ENCODE measurements around the gene HIGD1A. TPM values are rescaled to one million over a fixed set of nuclear protein-coding genes. Genes with fewer than 3 reads are reported as not detected.

HIGD1A gene
- total and polyA plus RNA-seq, 2 experiments from 2014 or later: 102 to 144 TPM

DNA sequence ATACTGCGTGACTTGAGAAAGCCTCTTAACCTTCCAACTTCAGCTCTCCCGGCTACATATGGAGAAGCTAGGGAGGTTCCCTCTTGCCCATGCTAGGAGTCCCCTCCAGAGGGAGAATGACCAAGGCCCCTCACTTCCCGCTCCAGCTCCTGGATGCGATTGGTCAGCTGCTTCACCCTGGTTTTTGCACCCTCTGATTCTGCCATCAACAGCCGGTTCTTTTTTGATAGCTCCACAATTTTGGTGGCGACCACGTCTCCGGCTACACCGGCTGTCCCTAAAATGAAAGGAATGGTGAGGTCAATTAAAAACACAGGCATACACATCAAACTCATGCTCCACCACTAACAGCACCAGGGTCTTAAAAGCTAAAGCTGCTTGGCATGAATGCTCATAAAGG lies 51.8 kb downstream of the HIGD1A start (continued):
- TF ChIP-seq, protein P1, sequence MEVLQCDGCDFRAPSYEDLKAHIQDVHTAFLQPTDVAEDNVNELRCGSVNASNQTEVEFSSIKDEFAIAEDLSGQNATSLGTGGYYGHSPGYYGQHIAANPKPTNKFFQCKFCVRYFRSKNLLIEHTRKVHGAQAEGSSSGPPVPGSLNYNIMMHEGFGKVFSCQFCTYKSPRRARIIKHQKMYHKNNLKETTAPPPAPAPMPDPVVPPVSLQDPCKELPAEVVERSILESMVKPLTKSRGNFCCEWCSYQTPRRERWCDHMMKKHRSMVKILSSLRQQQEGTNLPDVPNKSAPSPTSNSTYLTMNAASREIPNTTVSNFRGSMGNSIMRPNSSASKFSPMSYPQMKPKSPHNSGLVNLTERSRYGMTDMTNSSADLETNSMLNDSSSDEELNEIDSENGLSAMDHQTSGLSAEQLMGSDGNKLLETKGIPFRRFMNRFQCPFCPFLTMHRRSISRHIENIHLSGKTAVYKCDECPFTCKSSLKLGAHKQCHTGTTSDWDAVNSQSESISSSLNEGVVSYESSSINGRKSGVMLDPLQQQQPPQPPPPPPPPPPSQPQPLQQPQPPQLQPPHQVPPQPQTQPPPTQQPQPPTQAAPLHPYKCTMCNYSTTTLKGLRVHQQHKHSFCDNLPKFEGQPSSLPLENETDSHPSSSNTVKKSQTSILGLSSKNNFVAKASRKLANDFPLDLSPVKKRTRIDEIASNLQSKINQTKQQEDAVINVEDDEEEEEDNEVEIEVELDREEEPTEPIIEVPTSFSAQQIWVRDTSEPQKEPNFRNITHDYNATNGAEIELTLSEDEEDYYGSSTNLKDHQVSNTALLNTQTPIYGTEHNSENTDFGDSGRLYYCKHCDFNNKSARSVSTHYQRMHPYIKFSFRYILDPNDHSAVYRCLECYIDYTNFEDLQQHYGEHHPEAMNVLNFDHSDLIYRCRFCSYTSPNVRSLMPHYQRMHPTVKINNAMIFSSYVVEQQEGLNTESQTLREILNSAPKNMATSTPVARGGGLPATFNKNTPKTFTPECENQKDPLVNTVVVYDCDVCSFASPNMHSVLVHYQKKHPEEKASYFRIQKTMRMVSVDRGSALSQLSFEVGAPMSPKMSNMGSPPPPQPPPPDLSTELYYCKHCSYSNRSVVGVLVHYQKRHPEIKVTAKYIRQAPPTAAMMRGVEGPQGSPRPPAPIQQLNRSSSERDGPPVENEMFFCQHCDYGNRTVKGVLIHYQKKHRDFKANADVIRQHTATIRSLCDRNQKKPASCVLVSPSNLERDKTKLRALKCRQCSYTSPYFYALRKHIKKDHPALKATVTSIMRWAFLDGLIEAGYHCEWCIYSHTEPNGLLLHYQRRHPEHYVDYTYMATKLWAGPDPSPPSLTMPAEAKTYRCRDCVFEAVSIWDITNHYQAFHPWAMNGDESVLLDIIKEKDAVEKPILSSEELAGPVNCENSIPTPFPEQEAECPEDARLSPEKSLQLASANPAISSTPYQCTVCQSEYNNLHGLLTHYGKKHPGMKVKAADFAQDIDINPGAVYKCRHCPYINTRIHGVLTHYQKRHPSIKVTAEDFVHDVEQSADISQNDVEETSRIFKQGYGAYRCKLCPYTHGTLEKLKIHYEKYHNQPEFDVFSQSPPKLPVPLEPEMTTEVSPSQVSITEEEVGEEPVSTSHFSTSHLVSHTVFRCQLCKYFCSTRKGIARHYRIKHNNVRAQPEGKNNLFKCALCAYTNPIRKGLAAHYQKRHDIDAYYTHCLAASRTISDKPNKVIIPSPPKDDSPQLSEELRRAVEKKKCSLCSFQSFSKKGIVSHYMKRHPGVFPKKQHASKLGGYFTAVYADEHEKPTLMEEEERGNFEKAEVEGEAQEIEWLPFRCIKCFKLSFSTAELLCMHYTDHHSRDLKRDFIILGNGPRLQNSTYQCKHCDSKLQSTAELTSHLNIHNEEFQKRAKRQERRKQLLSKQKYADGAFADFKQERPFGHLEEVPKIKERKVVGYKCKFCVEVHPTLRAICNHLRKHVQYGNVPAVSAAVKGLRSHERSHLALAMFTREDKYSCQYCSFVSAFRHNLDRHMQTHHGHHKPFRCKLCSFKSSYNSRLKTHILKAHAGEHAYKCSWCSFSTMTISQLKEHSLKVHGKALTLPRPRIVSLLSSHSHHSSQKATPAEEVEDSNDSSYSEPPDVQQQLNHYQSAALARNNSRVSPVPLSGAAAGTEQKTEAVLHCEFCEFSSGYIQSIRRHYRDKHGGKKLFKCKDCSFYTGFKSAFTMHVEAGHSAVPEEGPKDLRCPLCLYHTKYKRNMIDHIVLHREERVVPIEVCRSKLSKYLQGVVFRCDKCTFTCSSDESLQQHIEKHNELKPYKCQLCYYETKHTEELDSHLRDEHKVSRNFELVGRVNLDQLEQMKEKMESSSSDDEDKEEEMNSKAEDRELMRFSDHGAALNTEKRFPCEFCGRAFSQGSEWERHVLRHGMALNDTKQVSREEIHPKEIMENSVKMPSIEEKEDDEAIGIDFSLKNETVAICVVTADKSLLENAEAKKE (CRISPR knock-in tag; IDR thresholded peaks at IDR 0.05): no peak

DNA sequence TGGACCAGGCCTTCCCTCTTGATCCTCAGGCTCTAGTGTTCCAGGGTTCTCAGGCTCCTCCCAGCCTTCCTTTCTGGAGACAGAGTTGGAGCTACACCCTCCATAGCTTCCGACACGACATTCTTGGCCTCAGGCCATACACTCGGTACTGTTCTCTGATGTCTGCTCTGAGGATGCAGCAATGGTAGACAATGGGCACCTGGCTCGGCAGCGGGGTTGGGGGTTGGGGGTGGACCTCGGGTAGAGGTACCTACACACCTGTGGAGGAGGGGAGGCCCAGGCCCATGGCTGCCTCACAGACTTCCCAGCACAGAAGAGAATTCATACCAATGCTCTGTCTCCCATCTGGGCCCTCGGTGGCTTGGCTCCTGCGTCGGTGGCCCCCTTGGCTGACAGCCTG lies 52.7 kb downstream of the HIGD1A start:
- Histone ChIP-seq H3K36me3 (ENCODE audit: insufficient read depth) (no peaks in the 10 kb centered on the region), H3F3A (replicated peaks; ENCODE audit: low read depth) (no peaks in the 10 kb centered on the region), H3K79me2 (replicated peaks; ENCODE audit: insufficient read depth) (no peaks in the 10 kb centered on the region), H4K20me1 (replicated peaks; ENCODE audit: insufficient read depth) (no peaks in the 10 kb centered on the region), H3K9me2 (ENCODE audit: insufficient read depth) (no peaks in the 10 kb centered on the region), H3K4me2 (no peak overlapping the region), H3K27ac (ENCODE audit: low read depth) (no peak overlapping the region), H3K4me1 (ENCODE audit: insufficient read depth) (no peaks in the 10 kb centered on the region), H3K27me3 (ENCODE audit: insufficient read depth) (no peaks in the 10 kb centered on the region), H2AFZ (no peak overlapping the region), H3K4me3 (no peak overlapping the region)
- H3K9me3 Mint-ChIP-seq: no peaks in the 10 kb centered on the region
- ATAC-seq (no peak), DNase-seq (ENCODE audit: low spot score) (no peak)
- no peak overlapping the region for H3K27ac Mint-ChIP-seq
- no peak overlapping the region for H3K4me3 Mint-ChIP-seq
- H3K36me3 Mint-ChIP-seq (ENCODE audit: low read depth): no peaks in the 10 kb centered on the region
- H3K27me3 Mint-ChIP-seq (ENCODE audit: insufficient read depth, low read depth, poor library complexity): peaks cover 9% of the 10 kb centered on the region
- H3K4me1 Mint-ChIP-seq: peaks cover 13% of the 10 kb centered on the region; the same call in 2 of the 3 replicates
- TF ChIP-seq, protein P2, sequence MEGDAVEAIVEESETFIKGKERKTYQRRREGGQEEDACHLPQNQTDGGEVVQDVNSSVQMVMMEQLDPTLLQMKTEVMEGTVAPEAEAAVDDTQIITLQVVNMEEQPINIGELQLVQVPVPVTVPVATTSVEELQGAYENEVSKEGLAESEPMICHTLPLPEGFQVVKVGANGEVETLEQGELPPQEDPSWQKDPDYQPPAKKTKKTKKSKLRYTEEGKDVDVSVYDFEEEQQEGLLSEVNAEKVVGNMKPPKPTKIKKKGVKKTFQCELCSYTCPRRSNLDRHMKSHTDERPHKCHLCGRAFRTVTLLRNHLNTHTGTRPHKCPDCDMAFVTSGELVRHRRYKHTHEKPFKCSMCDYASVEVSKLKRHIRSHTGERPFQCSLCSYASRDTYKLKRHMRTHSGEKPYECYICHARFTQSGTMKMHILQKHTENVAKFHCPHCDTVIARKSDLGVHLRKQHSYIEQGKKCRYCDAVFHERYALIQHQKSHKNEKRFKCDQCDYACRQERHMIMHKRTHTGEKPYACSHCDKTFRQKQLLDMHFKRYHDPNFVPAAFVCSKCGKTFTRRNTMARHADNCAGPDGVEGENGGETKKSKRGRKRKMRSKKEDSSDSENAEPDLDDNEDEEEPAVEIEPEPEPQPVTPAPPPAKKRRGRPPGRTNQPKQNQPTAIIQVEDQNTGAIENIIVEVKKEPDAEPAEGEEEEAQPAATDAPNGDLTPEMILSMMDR (conservative IDR thresholded peaks at IDR 0.05; ENCODE audit: low read depth in 2 of 2): no peak
- TF ChIP-seq ZNF114 (CRISPR knock-in tag; IDR thresholded peaks at IDR 0.05) (no peak), CREB1 (CRISPR knock-in tag; IDR thresholded peaks at IDR 0.05; ENCODE audit: low read depth) (no peak)
- TF ChIP-seq, protein P1 (CRISPR knock-in tag; IDR thresholded peaks at IDR 0.05): no peak
